Liver (tissue), 9 donors: ENCODE results near the gene C12orf54. TPM values are rescaled to one million over a fixed set of nuclear protein-coding genes. Genes with fewer than 3 reads are reported as not detected.

ENCODE experiments used
- DNase-seq: peaks from one replicate; pipeline ENCODE4 v3.0.0-alpha.2; 2017; ENCODE audit warnings: low spot score
- H3K27ac ChIP-seq, 2 donors: one replicate each; pipeline ENCODE4 v1.7.0; 2013; ENCODE audit warnings: inconsistent platforms in 2 of 2, low read length in 2 of 2, control low read depth in 1 of 2, low read depth in 1 of 2, mild to moderate bottlenecking in 1 of 2
- H3K27me3 ChIP-seq, 4 donors: one replicate each; pipeline versions ENCODE4 v1.6.1 to v1.7.0; 2013; ENCODE audit warnings: low read length in 3 of 4, inconsistent platforms in 1 of 4, mild to moderate bottlenecking in 1 of 4, moderate library complexity in 1 of 4; ENCODE audit not compliant: control insufficient read depth in 4 of 4, insufficient read depth in 4 of 4
- H3K36me3 ChIP-seq, 4 donors: one replicate each; pipeline versions ENCODE4 v1.6.1 to v1.7.0; 2013; ENCODE audit warnings: low read length in 3 of 4, mild to moderate bottlenecking in 3 of 4, low read depth in 1 of 4, moderate library complexity in 1 of 4; ENCODE audit not compliant: control insufficient read depth in 4 of 4, insufficient read depth in 3 of 4
- H3K4me1 ChIP-seq, 4 donors: one replicate each; pipeline versions ENCODE4 v1.6.1 to v1.7.0; 2013; ENCODE audit warnings: low read length in 3 of 4, mild to moderate bottlenecking in 3 of 4, moderate library complexity in 1 of 4; ENCODE audit not compliant: control insufficient read depth in 4 of 4, insufficient read depth in 4 of 4
- H3K4me3 ChIP-seq, 3 donors: one replicate each; pipeline versions ENCODE4 v1.6.1 to v1.7.0; 2013; ENCODE audit warnings: low read length in 3 of 3, control low read depth in 1 of 3, low read depth in 1 of 3, mild to moderate bottlenecking in 1 of 3
- H3K9ac ChIP-seq, 2 donors: one replicate each; pipeline ENCODE4 v1.7.0; 2013; ENCODE audit warnings: low read length in 2 of 2, mild to moderate bottlenecking in 2 of 2, moderate library complexity in 2 of 2, control low read depth in 1 of 2, low read depth in 1 of 2
- H3K9me3 ChIP-seq, 4 donors: one replicate each; pipeline versions ENCODE4 v1.6.1 to v1.7.0; 2013; ENCODE audit warnings: low read length in 3 of 4; ENCODE audit not compliant: control insufficient read depth in 4 of 4
- CTCF ChIP-seq: fragments of 150-350 bp; IDR thresholded peaks from 2 replicates; pipeline ENCODE4 v1.5.1; 2017; ENCODE audit warnings: improper control_type of control experiment, low read depth, low read length; ENCODE audit not compliant: missing input control
- EGR1 ChIP-seq, 2 donors: IDR thresholded peaks; 2 replicates each; pipeline ENCODE4 v1.6.1; 2016 to 2018; ENCODE audit warnings: antibody characterized with exemption in 2 of 2, low read depth in 2 of 2
- FOXA1 ChIP-seq: IDR thresholded peaks from 2 replicates; pipeline ENCODE4 v1.6.1; 2016; ENCODE audit warnings: antibody characterized with exemption
- FOXA2 ChIP-seq: IDR thresholded peaks from 2 replicates; pipeline ENCODE4 v1.6.1; 2016; ENCODE audit warnings: antibody characterized with exemption
- GABPA ChIP-seq, 2 donors: IDR thresholded peaks in 1 of 2; conservative IDR thresholded peaks in 1 of 2; 2 replicates each; pipeline ENCODE4 v1.6.1; 2016; ENCODE audit warnings: antibody characterized with exemption in 2 of 2, mild to moderate bottlenecking in 1 of 2, moderate library complexity in 1 of 2
- HNF4A ChIP-seq, 2 donors: conservative IDR thresholded peaks; 2 replicates each; pipeline ENCODE4 v1.6.1; 2016; ENCODE audit warnings: antibody characterized with exemption in 2 of 2, mild to moderate bottlenecking in 2 of 2
- JUND ChIP-seq, 2 donors: IDR thresholded peaks; 2 replicates each; pipeline ENCODE4 v1.6.1; 2016; ENCODE audit warnings: antibody characterized with exemption in 2 of 2
- MAX ChIP-seq: IDR thresholded peaks from 2 replicates; pipeline ENCODE4 v1.6.1; 2016; ENCODE audit warnings: antibody characterized with exemption
- NR2F2 ChIP-seq: IDR thresholded peaks from 2 replicates; pipeline ENCODE4 v1.6.1; 2016; ENCODE audit warnings: antibody characterized with exemption
- RAD21 ChIP-seq, 2 donors: IDR thresholded peaks; 2 replicates each; pipeline ENCODE4 v1.6.1; 2016; ENCODE audit warnings: antibody characterized with exemption in 2 of 2, mild to moderate bottlenecking in 2 of 2
- REST ChIP-seq: IDR thresholded peaks from 2 replicates; pipeline ENCODE4 v1.6.1; 2016; ENCODE audit warnings: antibody characterized with exemption, mild to moderate bottlenecking
- RXRA ChIP-seq, 2 donors: IDR thresholded peaks; 2 replicates each; pipeline ENCODE4 v1.6.1; 2017 to 2018; ENCODE audit warnings: antibody characterized with exemption in 2 of 2, mild to moderate bottlenecking in 1 of 2
- SP1 ChIP-seq: IDR thresholded peaks from 2 replicates; pipeline ENCODE4 v1.6.1; 2018; ENCODE audit warnings: antibody characterized with exemption, mild to moderate bottlenecking
- TAF1 ChIP-seq: conservative IDR thresholded peaks from 2 replicates; pipeline ENCODE4 v1.6.1; 2016; ENCODE audit warnings: antibody characterized with exemption, mild to moderate bottlenecking
- YY1 ChIP-seq: IDR thresholded peaks from 2 replicates; pipeline ENCODE4 v1.6.1; 2016; ENCODE audit warnings: antibody characterized with exemption, mild to moderate bottlenecking
- ZBTB33 ChIP-seq: IDR thresholded peaks from 2 replicates; pipeline ENCODE4 v1.6.1; 2016; ENCODE audit warnings: antibody characterized with exemption
- WGBS: extraction: QIAGEN DNeasy Blood & Tissue Kit; methylation state at CpG from one replicate; pipeline ENCODE4 v1.1.7; 2013; 5-methylcytosine and 5-hydroxymethylcytosine counted together
- polyA plus RNA-seq, 2 donors: library from polyadenylated mRNA; stranded (reverse) in 1 of 2; unstranded in 1 of 2; fragments of 200-250 nt in 1 of 2; fragments of >200 nt in 1 of 2; fragmentation: Nextera tagmentation in 1 of 2; extraction: Ambion mirVana in 1 of 2; gene quantifications; one replicate each; pipeline versions ENCODE4 v1.2.1 to v1.2.3, GENCODE V29; 2013 to 2015
- total RNA-seq, 2 donors: library from RNA; depleted of rRNA; stranded (reverse); fragments of >200 nt; gene quantifications; one replicate each; pipeline ENCODE4 v1.2.3, GENCODE V29; 2014
- donor health status: healthy.
- donor health status: healthy.
- donor health status: healthy.
- donor health status: healthy.
- donor health status: healthy.

C12orf54 gene
- total and polyA plus RNA-seq, 4 donors, result not detected

- Histone ChIP-seq H3K9ac (no peak overlapping the region), H3K36me3 (no peaks in the 10 kb centered on the region), H3K27ac (no peak overlapping the region), H3K27me3 (peaks cover 0 to 3% (median 0%) of the 10 kb centered on the region in 4 donors), H3K9me3 (no peaks in the 10 kb centered on the region), H3K4me1 (no peaks in the 10 kb centered on the region), H3K4me3 (no peak overlapping the region)
- DNase-seq, result no peak
- TF ChIP-seq TAF1, result no peak
- TF ChIP-seq EGR1 (IDR thresholded peaks at IDR 0.05; ENCODE audit: low read depth in 2 of 2), result no peak
- no peak for TF ChIP-seq FOXA2
- no peak for TF ChIP-seq RXRA (IDR thresholded peaks at IDR 0.05)
- TF ChIP-seq NR2F2, result no peak
- TF ChIP-seq CTCF, result no peak
- TF ChIP-seq JUND (IDR thresholded peaks at IDR 0.05), result no peak
- no peak for TF ChIP-seq YY1
- TF ChIP-seq SP1, result no peak
- TF ChIP-seq HNF4A (conservative IDR thresholded peaks at IDR 0.05), result no peak
- TF ChIP-seq REST, result no peak
- TF ChIP-seq ZBTB33, result no peak
- no peak for TF ChIP-seq FOXA1
- TF ChIP-seq RAD21 (IDR thresholded peaks at IDR 0.05), result no peak
- no peak for TF ChIP-seq MAX
- no peak for TF ChIP-seq GABPA (IDR thresholded peaks at IDR 0.05 in 1 of 2, conservative IDR thresholded peaks at IDR 0.05 in 1 of 2)
- WGBS, result 88% methylated on average over 3 of the region's 3 CpGs
Measured at GRCh38 chr12:48442179-48442847, 40.0 kb upstream of the C12orf54 start.

GRCh38 chr12:48445538-48445937, 36.8 kb upstream of the C12orf54 start:
- no peaks in the 10 kb centered on the region for H3K4me1 ChIP-seq
- peaks cover 0 to 1% (median 0%) of the 10 kb centered on the region in 4 donors for H3K9me3 ChIP-seq
- TF ChIP-seq RAD21 (IDR thresholded peaks at IDR 0.05) (no peak), REST (no peak), RXRA (IDR thresholded peaks at IDR 0.05) (no peak), FOXA2 (no peak), ZBTB33 (no peak), NR2F2 (no peak)
- H3K4me3 ChIP-seq, result no peak overlapping the region
- peaks cover 0 to 3% (median 1%) of the 10 kb centered on the region in 4 donors for H3K27me3 ChIP-seq
- 74% methylated on average over 3 of the region's 3 CpGs for WGBS
- no peaks in the 10 kb centered on the region for H3K36me3 ChIP-seq
- DNase-seq, result no peak
- H3K9ac ChIP-seq, result no peak overlapping the region
- no peak overlapping the region for H3K27ac ChIP-seq
